Gastroesophageal sphincter (tissue), 4 donors: Measurements from ENCODE around the gene CPSF4L. TPM values are rescaled to one million over a fixed set of nuclear protein-coding genes. Genes with fewer than 3 reads are reported as not detected.
A peak's percentile ranks its signal among the peaks of the same experiment; 100 is the strongest.

ENCODE experiments used
- ATAC-seq: fragments of 150-250 bp; one replicate; pipeline ENCODE4 v1.9.1; 2016; ENCODE audit warnings: mild to moderate bottlenecking, moderate library complexity
- H3K27ac ChIP-seq, 4 donors: fragments of 200-600 bp; sonication (generic) in 3 of 4; 1 replicate in 3 of 4; 2 replicates in 1 of 4; pipeline ENCODE4 v1.5.1; 2016 to 2019
- H3K27me3 ChIP-seq: fragments of 200-600 bp; sonication (generic); one replicate; pipeline ENCODE4 v1.5.1; 2019
- H3K36me3 ChIP-seq, 2 donors: fragments of 200-600 bp; sonication (generic); one replicate each; pipeline ENCODE4 v1.5.1; 2019; ENCODE audit warnings: control low read depth in 1 of 2
- H3K4me1 ChIP-seq, 3 donors: fragments of 200-600 bp; sonication (generic); 1 replicate in 2 of 3; 2 replicates in 1 of 3; pipeline ENCODE4 v1.5.1; 2016 to 2019; ENCODE audit warnings: control low read depth in 2 of 3
- H3K4me3 ChIP-seq, 2 donors: fragments of 200-600 bp; sonication (generic); one replicate each; pipeline ENCODE4 v1.5.1; 2019; ENCODE audit warnings: mild to moderate bottlenecking in 1 of 2, moderate library complexity in 1 of 2
- H3K9me3 ChIP-seq, 3 donors: fragments of 200-600 bp; sonication (generic); one replicate each; pipeline ENCODE4 v1.5.1; 2017 to 2019; ENCODE audit warnings: control low read depth in 2 of 3
- EP300 ChIP-seq: sonication (generic); formaldehyde crosslinking; IDR thresholded peaks from one replicate; pipeline ENCODE4 v1.6.1; 2017; ENCODE audit warnings: antibody characterized with exemption, mild to moderate bottlenecking
- POLR2A ChIP-seq, 2 donors: fragments of 450-650 bp; IDR thresholded peaks; one replicate each; pipeline ENCODE4 v1.6.1; 2017; ENCODE audit warnings: antibody characterized with exemption in 2 of 2, mild to moderate bottlenecking in 2 of 2, moderate library complexity in 1 of 2
- POLR2AphosphoS5 ChIP-seq: sonication (generic); formaldehyde crosslinking; IDR thresholded peaks from one replicate; pipeline ENCODE4 v1.6.1; 2017; ENCODE audit warnings: antibody characterized with exemption
- WGBS, 2 donors: methylation state at CpG; one replicate each; pipeline ENCODE4 v1.1.5; 2018; ENCODE audit warnings: low coverage in 1 of 2; 5-methylcytosine and 5-hydroxymethylcytosine counted together
- total RNA-seq, 4 donors: library from RNA; depleted of rRNA; stranded (reverse); fragments of >200 nt; gene quantifications; one replicate each; pipeline ENCODE4 v1.1.0, GENCODE V29; 2016
- TF ChIP-seq, protein P1 (sequence below), 4 experiments: fragments of 200-600 bp in 2 of 4; fragments of 450-650 bp in 2 of 4; sonication (generic) in 1 of 4; IDR thresholded peaks; one replicate each; pipeline ENCODE4 v1.5.1; 2017 to 2019; ENCODE audit warnings: antibody characterized with exemption in 4 of 4, mild to moderate bottlenecking in 2 of 4, moderate library complexity in 2 of 4

CPSF4L gene
- total RNA-seq, 4 donors from 2014 or later: not detected

DNA sequence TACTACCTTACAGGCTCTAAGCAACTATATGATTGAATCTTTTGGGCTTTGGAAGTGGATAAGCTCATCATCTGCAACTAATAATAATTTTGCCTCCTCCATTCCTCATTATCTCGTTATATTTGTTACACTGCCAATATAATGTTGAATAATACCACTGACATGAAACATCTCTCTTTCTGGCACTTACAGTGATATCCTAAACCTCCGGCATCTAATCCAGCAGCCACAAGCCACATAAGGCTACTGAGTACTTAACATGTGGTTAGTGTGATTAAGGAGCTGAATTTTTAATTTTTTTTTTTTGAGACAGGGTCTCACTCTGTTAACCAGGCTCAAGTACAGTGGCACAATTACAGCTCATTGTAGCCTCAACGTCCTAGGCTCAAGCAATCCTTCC is 40.5 kb upstream of the CPSF4L start:
- Histone ChIP-seq H3K4me3 (no peak overlapping the region), H3K27ac (peak overlapping the region in 2 of 4 donors; percentile 28 to 35), H3K36me3 (no peaks in the 10 kb centered on the region), H3K9me3 (no peaks in the 10 kb centered on the region), H3K27me3 (no peaks in the 10 kb centered on the region), H3K4me1 (peaks cover 14 to 97% (median 54%) of the 10 kb centered on the region in 3 donors)
- ATAC-seq: no peak
- 29 to 48% methylated on average over 2 to 3 of the region's 3 CpGs for WGBS, 2 donors
- no peak for TF ChIP-seq EP300
- no peak for TF ChIP-seq POLR2AphosphoS5
- TF ChIP-seq, protein P1, sequence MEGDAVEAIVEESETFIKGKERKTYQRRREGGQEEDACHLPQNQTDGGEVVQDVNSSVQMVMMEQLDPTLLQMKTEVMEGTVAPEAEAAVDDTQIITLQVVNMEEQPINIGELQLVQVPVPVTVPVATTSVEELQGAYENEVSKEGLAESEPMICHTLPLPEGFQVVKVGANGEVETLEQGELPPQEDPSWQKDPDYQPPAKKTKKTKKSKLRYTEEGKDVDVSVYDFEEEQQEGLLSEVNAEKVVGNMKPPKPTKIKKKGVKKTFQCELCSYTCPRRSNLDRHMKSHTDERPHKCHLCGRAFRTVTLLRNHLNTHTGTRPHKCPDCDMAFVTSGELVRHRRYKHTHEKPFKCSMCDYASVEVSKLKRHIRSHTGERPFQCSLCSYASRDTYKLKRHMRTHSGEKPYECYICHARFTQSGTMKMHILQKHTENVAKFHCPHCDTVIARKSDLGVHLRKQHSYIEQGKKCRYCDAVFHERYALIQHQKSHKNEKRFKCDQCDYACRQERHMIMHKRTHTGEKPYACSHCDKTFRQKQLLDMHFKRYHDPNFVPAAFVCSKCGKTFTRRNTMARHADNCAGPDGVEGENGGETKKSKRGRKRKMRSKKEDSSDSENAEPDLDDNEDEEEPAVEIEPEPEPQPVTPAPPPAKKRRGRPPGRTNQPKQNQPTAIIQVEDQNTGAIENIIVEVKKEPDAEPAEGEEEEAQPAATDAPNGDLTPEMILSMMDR (IDR thresholded peaks at IDR 0.05): no peak
- no peak for TF ChIP-seq POLR2A (IDR thresholded peaks at IDR 0.05)

DNA sequence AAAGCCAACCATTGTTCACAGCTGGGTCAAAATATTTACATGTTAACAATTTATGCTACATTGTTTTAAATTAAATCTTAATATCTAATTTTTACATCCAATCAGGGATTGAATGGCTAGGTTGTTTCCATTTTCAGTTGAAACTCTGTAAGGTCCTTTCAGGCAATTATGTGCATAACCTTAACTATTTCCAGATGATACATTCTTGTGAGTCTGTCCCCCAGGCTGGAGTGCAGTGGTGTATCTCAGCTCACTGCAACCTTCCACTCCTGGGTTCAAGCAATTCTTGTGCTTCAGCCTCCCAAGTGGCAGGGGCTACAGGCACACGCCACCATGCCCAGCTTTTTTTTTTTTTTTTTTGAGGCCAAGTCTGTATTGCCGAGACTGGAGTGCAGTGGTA is 39.7 kb upstream of the CPSF4L start:
- Histone ChIP-seq H3K27ac (peak overlapping the region in 2 of 4 donors; percentile 28 to 35), H3K9me3 (no peaks in the 10 kb centered on the region), H3K4me1 (peaks cover 14 to 92% (median 45%) of the 10 kb centered on the region in 3 donors), H3K27me3 (no peaks in the 10 kb centered on the region), H3K36me3 (no peaks in the 10 kb centered on the region), H3K4me3 (no peak overlapping the region)
- ATAC-seq: no peak
- no peak for TF ChIP-seq EP300
- TF ChIP-seq, protein P1 (IDR thresholded peaks at IDR 0.05): no peak
- TF ChIP-seq POLR2A (IDR thresholded peaks at IDR 0.05): no peak
- no peak for TF ChIP-seq POLR2AphosphoS5
- WGBS, 2 donors: 80 to 92% methylated on average over 2 of the region's 2 CpGs

DNA sequence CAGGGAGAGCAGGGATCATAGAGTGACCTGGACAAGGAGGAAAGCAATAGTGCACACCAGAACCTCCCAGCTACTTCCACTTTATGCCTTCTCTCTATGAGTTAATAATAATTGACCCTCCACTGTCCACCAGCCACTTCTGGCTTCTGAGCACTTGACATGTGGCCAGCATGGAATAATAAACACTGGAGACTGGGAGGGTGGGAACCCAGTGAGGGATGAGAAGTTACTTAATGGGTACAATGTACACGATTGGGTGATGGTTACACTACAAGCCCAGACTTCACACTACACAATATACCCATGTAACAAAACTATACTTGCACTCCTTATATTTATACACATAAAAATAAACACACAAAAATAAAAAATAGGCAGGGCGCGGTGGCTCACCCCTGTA is 38.7 kb upstream of the CPSF4L start:
- no peak overlapping the region for H3K4me3 ChIP-seq
- TF ChIP-seq EP300: no peak
- TF ChIP-seq, protein P1 (IDR thresholded peaks at IDR 0.05): no peak
- no peak for TF ChIP-seq POLR2AphosphoS5
- no peak for TF ChIP-seq POLR2A (IDR thresholded peaks at IDR 0.05)
- H3K4me1 ChIP-seq: peaks cover 6 to 88% (median 36%) of the 10 kb centered on the region in 3 donors
- WGBS, 2 donors: 17 to 65% methylated on average over 1 to 3 of the region's 3 CpGs
- H3K9me3 ChIP-seq: no peaks in the 10 kb centered on the region
- H3K27ac ChIP-seq: peak overlapping the region in 2 of 4 donors; percentile 9 to 23
- H3K36me3 ChIP-seq: no peaks in the 10 kb centered on the region
- no peak for ATAC-seq
- H3K27me3 ChIP-seq: no peaks in the 10 kb centered on the region

DNA sequence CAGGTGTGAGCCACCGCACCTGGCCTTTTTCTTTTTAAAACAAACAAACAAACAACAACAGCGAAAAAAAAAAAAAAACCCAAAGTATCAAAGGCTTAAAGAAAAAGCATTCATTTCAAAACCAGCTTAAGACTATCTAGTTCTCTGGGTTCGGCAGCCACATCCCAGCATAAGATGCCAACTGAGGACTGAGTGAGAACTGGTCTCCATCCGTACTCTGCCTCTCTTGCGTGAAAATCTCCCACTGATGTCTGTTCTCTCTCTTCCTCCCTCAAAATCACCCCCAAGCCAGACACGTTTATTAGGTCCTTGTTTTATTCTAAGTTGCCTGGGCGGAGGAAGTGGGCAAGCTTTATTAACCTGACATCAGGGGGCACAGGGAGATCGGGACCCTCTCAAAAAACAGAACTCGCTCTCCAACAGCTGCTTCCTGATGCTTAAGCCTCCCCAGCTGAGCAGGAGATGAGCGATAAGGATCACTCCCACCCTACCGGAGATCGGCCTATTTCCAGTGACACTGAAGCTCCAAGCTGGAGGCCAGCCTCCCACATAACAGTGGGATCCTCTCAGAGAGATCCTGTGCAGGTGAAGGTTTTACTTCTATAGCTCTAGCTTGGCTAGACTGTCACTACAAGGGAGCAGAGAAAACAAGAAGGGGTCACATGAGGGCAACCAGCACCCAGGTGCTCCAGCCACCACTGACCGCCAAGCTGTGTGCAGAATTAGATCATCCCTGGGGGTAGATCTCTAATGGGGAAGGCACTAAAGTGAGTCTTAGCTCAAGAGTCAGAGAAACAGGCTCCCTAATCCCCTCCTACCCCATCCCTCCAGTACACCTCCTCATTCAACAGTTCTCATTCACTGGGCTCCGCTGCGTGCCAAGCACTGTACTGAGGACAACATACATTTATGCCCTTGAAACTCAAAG is 36.5 kb upstream of the CPSF4L start:
- Histone ChIP-seq H3K27ac (peak overlapping the region in 3 of 4 donors; percentile 34 to 61 (median 61)), H3K27me3 (no peaks in the 10 kb centered on the region), H3K9me3 (no peaks in the 10 kb centered on the region), H3K36me3 (peaks cover 0 to under 1% of the 10 kb centered on the region in 2 donors), H3K4me1 (peaks cover 2 to 88% (median 32%) of the 10 kb centered on the region in 3 donors), H3K4me3 (no peak overlapping the region)
- no peak for ATAC-seq
- WGBS, 2 donors: 40 to 79% methylated on average over 5 to 8 of the region's 15 CpGs
- no peak for TF ChIP-seq POLR2A (IDR thresholded peaks at IDR 0.05)
- TF ChIP-seq POLR2AphosphoS5: no peak
- TF ChIP-seq EP300: no peak
- TF ChIP-seq, protein P1 (IDR thresholded peaks at IDR 0.05): no peak
